CD4-positive, alpha-beta T cell treated with Interleukin-6 for 4 hours (primary cell): ENCODE results near the gene SLC12A7.
A peak's percentile ranks its signal among the peaks of the same experiment; 100 is the strongest.
"Not testable (repeated sequence)": the region's sequence is repeated elsewhere in the genome, so short reads cannot be mapped to it uniquely, and the experiment has no call there.

Source experiments
- DNase-seq: peaks from one replicate; pipeline ENCODE4 v3.0.0-alpha.2; 2020; ENCODE audit warnings: mixed read lengths

Gene SLC12A7

DNA sequence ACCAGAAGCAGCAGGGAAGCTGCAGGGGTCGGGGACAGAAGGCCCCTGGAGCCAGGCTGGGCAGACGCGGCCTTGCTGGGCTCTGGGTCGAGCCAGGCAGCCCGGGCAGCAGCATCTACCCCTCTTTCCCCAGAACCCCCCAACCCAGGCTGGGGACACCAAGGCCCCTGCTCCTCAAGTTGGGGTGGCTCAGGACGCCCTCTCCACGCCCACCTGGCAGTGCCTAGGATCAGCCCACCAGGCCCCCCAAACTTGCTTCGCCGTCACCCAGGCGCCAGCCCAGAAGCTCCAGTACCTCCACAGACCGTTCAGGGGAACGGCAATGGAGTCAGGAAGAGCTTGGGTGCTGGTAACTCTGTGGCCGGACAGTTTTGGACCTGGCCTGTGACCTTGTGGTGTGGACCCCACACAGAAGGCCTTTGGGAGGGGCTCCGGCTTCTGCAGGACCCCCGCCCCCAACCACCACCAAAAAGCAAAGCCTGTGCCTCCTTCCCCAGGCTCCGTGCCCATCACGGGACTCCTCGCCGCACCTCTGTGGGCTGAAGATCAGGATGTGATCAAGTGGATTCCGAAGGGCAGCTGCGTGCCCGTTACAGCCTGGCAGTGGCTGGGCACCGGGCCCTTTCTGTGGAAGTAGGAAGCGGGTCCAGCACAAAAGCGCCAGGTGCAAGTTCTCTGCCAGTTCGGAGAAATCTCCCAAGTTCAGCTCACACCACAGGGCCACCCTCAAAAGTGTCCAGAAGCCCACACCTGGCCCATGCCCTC, 2.1 kb downstream of the SLC12A7 start:
- DNase-seq = no peak

DNA sequence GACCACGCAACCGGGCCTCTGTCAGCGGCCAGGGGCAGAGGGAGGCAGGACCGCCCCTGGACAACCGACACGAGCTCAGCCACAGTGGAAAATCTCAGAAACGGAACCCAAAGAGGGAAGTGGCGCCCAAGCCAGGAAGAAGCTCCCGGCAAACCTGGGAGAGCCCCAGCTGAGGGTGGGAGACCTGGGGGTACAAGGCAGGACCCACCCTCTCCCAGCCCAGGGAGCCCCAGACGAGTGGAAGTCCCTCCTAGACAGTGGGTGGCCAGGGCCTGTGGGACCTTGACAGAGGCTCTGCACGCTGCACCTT, 3.0 kb downstream of the SLC12A7 start:
- no peak for DNase-seq

DNA sequence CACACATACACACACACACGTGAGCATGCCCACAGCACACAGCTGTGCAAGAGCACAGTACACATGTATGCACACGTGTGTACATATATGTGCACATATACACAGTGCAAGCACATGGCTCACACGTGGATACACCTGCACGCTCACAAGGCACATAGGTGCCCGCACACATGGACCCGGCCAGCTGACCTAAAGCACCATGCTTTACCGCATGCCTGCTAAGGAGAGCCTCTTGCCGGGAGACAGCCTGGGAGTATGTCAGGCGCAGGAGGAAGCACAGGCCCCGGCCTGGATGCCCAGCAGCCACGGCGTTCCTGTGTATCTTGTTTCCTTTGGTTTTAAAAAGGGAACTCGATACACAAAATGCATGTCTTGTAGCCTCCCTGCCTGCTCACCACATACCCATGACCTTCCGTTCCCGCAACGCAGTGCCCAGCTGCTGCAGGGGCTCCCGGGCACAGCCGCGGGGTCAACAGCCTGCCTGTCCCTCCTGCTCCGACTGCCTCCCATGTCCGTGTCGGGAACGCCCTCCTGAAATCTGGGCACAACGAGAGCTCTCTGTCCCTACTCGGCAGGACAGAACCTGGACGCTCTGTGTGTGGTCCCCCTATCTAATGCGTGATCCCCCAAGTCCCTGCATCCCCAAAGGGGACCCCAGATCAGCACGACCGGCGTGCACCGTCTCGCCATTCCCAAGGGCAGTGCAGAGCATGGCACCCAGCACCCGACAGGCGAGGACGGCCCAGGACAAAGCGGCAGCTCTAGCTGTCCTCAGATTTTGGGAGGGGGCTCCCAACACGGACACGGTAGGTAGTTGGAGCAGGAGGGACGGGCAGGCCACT, 3.6 kb downstream of the SLC12A7 start:
- DNase-seq = no peak

DNA sequence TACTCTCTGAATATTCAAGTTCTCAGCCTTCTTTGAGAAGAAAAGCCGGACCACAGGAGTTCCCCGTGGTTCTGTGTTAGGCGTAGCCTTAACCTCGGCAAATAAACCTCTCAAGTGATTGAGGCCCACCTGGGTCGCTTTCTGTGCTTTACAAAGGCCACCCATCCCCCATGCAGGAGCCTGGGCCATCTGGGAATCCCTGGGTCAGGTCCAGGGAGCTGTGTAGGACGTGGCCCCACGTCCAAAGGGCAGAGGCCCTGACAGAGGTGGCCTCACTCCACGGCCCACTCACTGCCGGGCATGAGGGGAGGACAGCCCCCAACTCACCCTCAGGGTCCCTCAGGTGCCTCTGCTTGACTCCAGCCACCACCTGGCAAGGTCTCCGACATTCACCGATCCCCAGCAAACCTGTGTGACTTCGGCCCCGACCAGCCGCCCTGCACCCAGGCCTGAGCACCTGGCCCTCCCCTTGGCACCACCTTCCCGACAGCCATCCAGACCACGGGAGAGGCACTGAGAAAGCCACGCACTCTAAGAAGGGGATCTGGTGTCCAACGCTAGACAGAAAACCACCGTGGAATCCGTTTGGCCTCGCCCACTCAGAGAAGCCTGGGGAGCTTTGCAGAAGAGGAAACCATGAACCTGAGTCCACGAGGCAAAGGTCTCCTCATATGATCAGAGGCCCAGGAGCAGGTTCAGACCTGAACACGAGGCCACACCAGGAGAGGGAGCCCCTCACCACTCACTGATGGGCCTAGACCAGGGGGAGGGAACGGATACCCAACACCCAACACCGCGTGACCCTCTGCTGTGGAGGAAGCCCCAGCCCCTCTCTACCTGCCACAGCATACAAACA, 4.5 kb downstream of the SLC12A7 start:
- peak; percentile 9 for DNase-seq

DNA sequence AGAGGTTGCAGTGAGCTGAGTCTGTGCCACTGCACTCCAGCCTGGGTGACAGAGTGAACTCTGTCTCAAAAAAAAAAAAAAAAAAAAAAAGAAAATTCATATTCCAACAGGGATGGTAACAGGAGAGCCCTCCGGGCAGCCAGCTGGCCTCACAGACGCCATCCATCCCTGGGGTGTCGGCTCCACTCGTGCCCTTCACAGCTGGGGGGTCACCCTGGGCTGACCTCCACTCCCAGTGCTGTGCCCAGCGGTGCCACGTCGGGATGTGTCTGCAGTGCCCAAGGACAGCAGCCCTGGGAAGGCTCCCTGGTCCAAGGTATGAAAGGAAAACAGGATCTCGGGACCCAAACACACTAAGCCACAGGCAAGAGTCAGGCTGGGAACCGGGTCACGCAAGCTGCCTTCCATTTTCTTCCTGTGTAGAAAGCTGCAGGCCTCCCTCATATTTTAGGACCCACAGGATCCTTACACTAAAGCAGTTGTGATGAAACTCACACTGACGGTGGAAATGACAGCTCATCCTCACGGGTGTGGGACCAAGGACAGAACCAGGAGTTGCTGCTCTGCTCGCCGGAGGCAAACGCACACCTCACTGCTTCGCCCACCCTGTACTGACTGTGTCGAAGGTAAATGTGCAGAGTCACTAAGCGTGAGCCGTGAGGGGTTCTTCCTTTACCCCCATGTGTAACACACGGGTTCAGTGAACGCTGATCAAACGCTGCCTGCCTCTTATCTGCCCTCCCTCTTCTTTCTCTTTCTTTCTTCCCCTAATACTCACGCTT, 5.3 kb downstream of the SLC12A7 start:
- peak; percentile 21 for DNase-seq

DNA sequence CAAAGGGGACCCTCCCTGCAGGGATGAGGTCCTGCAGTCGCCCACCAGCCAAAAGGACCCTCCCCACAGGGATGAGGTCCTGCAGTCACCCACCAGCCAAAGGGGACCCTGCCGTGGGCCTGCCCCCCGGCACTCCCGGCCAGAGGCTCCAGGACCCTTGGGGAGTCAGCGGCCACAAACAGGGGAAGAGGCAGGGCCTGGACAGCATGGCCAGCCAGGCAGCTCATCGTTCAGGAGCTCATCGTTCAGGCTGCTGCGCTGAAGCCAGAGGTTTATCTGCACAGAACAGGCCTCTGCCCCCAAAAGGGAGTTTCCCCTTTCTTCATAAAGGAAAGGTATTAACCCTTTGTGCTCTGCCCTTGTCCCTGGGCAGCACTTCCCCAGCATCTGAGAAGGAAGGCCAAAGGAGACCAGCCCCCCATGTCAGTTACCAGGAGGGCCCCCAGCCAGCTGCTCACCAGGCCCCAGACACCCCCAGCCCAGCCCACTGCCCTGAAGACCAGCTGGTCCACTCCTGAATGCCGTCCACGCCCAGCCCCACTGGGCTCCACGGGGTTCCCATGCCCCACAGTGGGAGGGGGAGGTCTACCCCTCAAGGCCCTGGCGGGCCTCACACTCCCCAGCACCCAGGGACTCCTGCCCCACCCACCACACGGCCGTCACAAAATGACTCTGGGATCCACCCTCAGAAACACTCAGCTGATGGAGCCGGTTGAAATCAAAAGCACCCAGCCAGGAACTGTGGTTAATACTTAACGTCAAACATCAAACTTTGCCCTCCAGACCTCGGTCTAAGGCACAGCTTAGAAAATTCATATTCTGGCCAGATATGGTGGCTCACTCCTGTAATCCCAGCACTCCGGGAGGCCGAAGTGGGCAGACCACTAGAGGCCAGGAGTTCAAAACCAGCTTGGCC, 6.3 kb downstream of the SLC12A7 start:
- DNase-seq = peak; percentile 48

DNA sequence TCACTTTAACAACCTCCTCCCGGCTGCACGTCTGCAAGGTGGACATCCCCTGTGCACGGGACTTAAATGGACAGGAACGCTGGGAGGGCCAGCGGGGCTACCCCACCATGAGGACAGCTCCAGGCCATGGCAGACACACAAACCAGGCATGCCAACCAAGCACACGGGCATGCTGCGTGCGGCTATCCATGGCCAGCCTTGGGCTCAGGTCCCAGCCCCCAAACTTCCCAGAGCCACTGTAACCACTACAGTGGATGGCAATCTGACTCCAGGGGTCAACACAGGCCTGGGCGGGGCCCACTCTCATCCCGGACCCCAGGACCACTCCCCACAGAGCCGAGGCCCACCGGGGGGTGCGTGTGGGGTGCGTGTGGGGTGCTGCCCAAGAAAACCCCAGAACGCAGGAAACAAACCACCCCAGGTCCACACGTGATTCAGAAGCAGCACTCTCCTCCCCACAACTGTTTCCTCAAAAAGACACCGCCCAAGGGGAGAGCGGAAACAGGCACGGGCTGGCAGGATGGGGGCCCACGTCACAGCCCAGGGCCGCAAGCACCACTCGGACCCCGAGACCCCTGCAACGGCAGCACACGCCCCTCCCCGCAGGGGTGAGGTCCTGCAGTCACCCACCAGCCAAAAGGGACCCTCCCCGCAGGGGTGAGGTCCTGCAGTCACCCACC, 7.4 kb downstream of the SLC12A7 start:
- peak; percentile 46 for DNase-seq

DNA sequence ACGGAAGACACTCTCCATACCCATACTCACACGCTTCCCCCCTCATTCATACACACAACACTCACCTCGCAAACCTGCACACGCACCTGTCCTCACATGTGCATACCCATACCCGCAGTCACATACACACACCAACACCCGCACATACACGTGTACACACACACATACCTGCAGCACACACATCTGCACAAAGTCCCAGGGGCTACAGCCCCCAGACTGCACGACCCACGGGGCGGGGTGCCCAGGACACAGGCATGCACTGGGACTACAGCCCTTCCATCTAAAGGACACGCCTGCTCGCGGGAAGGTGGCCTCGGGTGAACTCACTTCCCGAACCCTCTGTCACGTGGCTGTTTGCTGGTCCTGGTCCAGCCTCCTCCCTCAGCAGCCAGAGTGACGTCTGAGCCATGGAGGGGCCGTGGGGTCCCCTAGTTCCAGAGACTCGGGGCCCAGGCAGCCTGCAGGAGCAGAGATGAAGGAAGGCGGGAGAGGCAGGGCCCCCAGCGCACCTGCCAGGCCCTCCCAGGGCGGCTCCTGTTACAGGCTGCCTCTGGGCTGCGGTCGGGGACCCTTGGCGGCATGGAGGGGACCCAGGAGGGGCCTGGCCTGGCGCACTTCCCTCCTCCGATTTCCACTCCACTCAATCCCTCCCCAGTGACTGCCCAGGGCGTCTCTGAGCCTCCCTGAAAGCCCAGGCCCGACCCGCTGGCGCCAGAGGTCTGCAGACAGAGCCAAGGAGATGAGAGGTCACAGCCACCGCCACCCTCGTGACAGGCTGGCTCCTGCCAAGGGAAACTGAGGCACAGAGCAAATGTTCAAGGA, 8.1 kb downstream of the SLC12A7 start:
- DNase-seq = peak; percentile 29

DNA sequence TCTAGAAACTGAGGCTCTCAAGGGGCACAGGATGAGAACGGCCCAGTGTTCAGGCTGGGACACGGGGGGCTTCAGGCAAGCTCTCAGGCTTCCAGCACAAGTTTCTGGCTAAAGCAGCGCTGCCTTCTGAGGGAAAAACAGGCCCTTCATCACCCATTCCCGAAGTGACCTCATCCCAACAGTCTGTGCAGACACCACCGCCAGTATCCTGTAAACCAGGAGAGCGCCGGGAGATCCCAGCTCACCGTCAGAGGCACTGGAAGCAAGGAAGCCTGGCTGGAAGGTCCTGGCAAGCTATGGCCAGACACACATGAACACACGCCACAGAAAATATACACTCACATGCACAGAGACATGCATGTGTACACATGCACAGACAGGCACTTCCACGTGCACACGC, 8.8 kb downstream of the SLC12A7 start:
- no peak for DNase-seq

DNA sequence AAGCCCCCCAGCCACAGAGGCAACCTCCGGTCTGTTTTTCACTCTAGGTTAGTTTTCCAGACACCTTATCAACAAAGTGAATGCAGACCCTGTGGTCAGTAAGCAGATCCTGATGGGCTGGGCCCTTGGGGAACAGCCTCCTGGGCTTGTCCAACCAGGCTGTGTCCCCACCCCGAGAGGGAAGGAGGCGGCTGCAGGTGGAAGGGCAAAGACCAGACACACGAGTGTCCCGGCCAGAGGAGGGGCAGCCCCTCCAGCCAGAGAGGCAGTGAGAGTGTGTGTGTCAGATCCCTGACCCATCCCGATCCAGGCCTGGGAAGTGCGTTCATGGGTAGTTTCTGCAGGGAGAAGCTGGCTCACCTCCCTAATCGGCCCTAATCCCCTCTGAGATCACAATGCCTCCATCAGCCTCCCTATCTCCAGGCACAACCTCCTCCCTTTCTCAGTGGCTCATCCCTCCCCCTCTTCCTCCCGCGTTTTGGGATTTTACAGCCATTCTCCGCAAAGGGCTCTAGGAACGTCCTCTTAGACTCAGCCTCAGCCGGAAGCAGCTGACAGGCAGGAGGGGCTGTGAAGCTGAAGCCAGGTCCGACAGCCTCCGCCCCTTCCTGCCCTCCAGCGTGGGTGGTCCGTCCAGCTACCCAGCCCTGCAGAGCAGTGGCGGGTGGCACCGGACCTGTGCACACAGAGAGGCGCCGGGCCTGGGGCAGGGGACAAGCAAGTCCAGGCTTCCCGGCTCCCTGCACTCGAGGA, 9.7 kb downstream of the SLC12A7 start:
- DNase-seq = no peak

DNA sequence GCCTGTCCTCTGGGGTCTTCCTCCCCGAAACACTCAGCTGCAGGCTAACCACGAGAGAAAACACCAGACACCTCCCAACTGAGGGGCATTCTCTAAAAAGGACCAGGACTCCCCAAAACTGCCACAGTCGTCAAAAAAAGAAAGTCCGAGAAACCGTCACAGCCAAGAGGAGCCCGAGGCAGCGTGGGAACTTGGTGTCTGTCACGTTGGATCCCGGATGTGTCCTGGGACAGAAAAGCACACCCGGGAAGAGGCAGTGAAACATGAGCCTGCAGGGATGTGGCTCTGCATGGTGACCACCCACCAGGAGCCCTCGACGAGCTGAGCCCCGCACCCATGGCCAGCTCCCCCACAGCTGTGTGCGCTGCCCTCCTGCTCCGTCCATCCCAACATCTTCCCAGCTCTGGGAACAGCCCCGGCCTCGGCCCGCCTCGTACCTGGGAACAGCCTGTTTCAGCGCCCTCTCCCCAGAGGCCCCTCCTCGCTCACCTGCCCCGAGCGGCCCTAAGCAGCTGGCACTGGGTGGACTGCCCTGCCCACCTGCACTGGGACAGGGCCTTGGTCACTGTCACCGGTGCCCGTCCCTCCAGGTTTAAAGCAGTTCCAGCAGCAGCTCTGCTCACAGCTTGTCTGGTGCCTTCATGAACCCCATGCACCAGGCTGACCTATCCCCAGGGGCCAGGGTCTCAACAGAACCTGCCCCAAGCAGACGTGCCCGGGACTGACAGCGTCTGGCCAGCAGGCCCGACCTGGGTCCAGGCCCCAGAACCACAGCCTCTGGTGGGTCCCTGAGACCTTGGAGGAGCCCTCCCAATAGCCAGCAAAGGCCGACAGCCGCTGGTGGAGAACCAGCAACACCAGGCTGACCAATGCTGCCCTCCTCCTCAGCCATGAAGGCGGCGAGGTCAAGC, 10.9 kb downstream of the SLC12A7 start:
- DNase-seq = no peak

DNA sequence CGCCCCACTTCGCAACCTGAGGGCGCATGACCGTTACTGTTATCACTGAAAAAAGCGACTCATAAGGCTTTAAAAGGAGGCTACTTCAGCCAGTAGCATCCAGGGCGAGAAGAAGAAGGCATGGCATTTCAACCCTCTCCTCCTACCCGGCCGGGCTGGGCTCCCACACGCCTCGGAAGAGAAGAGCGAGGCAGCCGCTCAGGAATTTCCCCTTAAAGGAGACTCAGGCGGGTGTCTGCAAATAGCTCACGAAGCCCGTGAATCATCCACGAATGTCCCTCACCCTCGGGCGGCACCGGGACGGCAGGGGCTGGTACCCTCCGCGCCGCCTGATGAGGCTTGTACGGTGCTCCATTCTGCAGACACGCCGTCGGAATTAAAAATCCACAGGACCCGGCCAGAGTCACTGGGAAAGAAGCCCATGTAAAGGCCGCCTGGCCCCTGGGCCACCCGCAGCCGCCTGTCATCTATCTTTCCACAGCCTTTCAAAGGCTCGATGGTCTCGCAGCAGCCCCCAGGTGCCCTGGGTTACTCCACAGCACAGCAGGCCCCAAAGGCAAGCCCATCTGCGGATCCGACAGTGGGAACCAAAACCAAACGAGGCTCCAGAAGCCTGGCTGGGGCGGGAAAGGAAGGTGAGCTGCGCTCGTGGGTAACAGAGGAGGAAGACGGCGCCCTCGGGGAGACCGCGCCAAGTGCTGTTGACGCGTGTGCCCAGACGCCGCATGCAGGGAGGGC, 11.8 kb downstream of the SLC12A7 start:
- no peak for DNase-seq

DNA sequence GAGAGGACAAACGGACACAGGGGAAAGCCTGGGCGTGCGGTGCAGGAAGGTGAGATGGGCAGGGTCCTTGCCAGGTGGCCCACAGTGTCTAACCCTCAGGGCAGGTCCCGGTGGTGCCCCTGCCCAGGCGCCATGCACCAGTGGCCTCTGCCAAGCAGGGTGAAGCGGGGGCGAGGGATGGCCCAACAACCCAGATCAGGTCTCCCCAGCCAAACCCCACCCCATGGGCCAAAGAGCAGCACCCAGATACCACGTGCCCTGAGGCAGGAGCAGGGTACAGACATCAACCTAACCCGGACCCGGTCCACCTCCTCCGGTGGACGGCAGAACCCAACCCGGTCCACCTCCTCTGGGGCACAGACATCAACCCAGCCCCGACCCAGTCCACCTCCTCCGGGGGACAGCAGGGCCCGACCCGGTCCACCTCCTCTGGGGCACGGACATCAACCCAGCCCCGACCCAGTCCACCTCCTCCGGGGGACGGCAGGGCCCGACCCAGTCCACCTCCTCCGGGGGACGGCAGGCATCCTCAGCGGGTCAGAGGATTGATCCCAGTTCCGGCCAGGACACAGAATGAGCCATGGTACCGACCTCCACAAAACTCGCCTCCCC, 12.8 kb downstream of the SLC12A7 start:
- DNase-seq = no peak

DNA sequence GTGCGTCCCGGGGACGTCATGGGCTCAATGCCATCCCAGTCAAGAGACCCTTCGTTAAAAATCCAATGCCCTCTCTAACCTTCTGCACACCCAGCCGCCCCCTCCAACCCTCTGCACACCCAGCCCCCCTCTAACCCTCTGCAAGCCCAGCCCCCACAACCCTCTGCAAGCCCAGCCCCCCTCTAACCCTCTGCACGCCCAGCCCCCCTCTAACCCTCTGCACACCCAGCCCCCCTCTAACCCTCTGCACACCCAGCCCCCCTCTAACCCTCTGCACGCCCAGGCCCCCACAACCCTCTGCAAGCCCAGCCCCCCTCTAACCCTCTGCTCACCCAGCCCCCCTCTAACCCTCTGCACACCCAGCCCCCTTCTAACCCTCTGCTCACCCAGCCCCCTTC, 13.9 kb downstream of the SLC12A7 start:
- not testable (repeated sequence) for DNase-seq

DNA sequence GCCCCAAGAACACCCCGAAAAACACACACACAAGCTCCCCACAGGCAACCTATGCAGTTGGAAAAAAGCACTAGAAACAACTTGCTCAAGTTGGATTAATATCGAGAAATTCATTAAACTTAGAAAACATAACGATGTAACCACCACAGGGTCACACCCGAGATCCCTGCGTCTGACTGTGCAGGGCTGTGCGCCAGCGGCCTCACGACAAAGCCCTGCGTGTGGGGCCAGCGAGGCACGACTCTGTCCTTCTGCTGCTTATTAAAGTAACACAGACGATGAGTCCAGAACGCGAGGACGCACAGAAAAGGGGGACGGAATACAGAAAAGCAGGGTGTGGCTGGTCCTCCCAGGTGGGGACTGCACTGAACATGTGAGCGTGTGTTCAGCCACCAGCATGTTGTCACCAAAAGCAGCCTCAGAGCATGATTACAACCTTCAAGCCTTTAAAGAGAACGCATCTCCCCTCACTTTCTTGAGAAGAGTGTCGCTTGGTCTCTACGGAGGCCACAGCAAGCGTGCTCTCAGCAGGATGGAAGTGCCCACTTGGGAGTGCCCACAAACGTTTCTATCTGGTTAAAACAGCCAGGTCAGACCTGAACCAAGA, 14.4 kb downstream of the SLC12A7 start:
- DNase-seq = no peak

DNA sequence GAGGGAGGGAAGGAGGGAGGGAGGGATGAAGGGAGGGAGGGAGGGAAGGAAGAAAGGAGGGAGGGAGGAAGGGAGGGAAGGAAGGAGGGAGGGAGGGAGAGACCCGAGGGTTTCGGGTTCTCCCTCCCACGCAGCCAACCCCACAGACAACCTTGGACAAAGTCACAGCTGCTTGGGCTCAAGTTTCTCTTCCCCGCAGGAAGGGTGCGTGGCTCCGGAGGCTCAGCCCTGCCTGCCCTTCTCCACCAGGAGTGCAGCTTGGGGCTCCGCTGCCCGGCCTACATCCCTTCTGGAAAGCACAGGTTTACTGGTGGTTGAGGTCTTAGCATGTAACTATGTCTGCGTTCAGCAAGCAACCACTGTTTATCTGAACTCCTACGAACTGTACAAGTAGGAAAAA, 15.0 kb downstream of the SLC12A7 start:
- DNase-seq = no peak

DNA sequence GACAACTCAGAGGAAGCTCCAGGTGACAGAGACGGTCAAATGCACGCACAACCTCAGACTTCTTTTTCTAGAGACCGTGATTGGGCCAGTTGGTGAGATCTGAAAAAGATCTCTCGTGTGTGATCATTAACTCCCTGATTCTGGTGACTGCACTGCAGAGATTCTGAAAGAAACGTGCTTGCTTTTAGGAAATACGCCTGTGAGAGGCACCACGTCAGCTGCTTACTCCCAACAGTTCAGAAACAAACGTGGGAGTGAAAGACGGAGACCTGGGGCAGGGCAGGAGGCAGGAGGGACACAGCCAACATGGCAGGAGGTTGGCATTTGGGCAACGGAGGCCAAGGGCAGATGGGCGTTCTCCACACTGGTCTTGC, 15.9 kb downstream of the SLC12A7 start:
- no peak for DNase-seq
